Umbilical cord (tissue), 2 donors: Measurements from ENCODE around the gene GOPC. TPM values are rescaled to one million over a fixed set of nuclear protein-coding genes. Genes with fewer than 3 reads are reported as not detected.
"Not testable (repeated sequence)": the region's sequence is repeated elsewhere in the genome, so short reads cannot be mapped to it uniquely, and the experiment has no call there.

Source experiments
- DNase-seq: peaks from one replicate; pipeline ENCODE4 v3.0.0-alpha.2; 2015; ENCODE audit warnings: low spot score
- total RNA-seq: library from RNA; depleted of rRNA; stranded (reverse); fragments of >200 nt; gene quantifications from one replicate; pipeline ENCODE4 v1.2.3, GENCODE V29; 2014; ENCODE audit warnings: low replicate concordance; ENCODE audit not compliant: insufficient read depth

The GOPC gene
- 50.3 TPM for total RNA-seq

- peak; percentile 99 for DNase-seq
Measured at GRCh38 chr6:117602151-117602898, at the start of gene GOPC. GOPC (minus strand) TSS chr6:117602511; CDS start chr6:117602288, 223 bp downstream.

GRCh38 chr6:117651984-117652383 lies 49.7 kb upstream of the GOPC start:
- not testable (repeated sequence) for DNase-seq

GRCh38 chr6:117642976-117643375 lies 40.7 kb upstream of the GOPC start:
- DNase-seq: no peak

DNA sequence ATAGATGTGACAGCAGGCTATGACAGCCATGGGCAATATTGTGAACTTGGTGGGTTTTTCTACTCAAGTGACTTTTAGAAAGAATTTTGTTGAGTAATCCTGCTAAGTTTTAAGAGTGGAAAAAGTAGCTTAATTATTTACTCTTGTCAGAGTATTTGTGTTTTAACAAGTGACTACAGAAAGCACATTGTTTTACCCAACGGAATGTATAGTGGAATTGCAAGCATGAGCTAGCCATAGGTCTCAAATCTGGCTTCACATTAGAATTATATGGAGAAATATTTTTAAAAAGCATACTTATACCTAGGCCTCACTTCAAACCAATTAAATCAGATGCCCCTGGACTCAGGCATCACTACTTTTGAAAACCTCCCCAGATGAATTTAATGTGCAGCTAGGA lies 35.5 kb upstream of the GOPC start:
- DNase-seq: no peak

GRCh38 chr6:117629119-117629660 lies 26.9 kb upstream of the GOPC start:
- no peak for DNase-seq

GRCh38 chr6:117627533-117627932 lies 25.2 kb upstream of the GOPC start:
- DNase-seq: no peak

DNA sequence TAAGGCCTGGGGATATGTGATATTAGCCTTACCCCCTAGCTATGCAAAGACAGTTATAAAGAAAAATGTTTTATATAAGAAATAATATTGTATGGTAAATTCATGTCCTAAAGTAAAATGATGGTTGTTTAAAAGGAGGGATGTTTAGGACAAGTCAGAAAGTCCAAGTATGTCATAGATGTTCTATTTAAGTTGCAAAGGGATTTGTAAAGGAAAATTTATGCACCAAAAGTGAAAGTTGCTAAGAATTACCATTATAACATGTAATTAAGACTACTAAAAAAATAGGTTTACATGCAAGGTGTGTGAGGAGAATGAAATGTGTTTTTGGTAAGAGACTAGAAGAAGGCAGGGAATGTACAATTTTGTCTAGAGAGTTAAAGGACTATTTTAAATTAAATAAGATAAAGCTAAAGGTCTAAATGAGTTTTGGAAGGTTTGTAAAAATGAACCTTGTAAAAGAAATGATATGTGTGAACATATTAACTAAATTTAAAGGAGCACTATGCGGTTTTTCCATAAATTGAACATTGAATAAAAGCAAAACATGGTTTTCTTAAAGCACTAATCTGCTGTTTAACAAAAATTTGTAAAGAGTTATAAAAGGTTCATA lies 22.7 kb upstream of the GOPC start:
- DNase-seq: no peak

GRCh38 chr6:117619178-117619577 lies 16.9 kb upstream of the GOPC start:
- DNase-seq: no peak

DNA sequence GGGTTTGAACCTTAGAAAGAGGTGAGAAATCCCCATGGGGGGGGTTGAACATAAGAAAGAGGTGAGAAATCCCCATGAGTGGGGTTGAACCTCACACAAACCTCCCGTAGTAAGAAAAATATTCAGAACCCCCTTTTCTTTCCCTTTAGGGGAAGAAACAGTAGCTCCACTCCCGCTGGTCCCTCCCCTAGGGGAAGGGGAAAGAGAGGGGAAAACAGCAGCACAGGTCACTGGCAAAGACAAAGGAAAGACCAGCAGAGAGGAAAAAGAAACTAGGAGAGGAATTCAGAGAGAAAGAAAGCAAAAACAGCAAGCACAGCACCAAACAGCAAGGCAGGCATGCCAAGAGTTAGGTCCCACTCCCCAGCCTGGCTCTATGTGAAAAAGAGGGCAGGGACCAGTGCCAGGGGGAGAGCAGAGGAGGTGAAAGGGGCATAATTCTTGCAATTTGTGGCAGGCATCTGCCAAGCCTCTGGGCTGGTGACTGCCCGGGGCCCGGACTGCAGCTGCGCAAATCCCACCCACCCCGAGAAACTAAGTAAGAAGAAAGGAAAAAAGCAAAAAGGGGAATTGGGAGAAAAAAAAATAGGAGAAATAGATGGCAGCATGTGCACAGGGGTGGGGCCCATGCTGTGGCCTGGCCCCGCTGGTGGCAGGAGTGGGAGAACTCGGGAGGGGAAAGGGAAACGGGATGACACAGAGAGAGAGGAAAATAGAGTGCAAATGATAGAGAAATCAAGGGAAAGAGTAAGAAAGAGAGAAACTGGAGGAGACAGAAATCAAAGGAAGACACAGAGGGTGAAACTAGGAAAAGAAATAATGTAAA lies 15.1 kb upstream of the GOPC start:
- no peak for DNase-seq

DNA sequence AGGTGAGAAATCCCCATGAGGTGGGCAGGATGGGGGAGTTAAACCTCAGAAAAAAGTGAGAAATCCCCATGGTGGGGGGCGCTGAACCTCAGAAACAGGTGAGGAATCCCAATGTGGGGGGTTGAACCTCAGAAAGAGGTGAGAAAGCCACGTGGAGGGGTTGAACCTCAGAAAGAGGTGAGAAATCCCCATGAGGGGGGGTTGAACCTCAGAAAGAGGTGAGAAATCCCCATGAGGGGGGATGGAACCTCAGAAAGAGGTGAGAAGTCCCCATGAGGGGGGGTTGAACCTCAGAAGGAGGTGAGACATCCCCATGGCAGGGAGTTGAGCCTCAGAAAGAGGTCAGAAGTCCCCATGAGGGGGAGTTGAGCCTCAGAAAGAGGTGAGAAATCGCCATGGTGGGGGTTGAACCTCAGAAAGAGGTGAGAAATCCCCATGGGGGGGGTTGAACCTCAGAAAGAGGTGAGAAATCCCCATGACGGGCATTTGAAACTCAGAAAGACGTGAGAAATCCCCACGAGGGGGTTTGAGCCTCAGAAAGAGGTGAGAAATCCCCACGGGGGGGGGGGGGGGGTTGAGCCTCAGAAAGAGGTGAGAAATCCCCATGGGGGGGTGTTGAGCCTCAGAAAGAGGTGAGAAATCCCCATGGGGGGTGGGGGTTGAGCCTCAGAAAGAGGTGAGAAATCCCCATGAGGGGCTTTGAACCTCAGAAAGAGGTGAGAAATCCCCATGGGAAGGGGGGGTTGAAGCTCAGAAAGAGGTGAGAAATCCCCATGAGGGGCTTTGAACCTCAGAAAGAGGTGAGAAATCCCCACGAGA lies 14.3 kb upstream of the GOPC start:
- DNase-seq: no peak

DNA sequence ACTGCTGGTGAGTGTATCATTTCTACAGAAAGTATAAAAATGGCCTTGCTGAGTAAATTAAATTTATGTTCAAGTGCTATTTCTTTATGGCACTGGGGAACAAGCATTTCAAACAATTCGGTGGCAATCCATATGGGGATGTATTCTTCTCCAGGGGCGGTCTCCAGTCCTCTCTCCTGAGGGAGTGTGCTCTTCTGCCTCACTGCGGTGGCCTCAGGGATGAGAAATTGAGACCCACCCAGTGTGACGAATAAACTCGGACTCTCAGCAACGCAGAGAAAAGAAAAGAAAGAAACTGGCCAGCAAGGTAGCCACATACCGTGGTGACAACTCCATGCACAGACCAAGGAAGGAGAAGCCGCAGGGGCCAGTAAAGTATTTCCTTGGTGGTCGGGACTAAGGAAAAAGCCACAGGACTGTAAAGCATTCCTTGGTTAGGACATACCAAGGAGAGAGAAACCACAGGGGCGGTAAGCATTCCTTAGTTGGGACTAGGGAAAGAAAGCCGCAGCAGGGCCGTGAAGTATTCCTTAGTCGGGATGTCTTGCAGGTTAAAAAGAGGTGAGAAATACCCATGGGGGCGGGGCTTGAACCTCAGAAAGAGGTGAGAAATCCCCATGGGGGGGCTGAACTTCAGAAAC lies 13.6 kb upstream of the GOPC start:
- no peak for DNase-seq

GRCh38 chr6:117613920-117614560 lies 11.7 kb upstream of the GOPC start:
- DNase-seq: no peak

DNA sequence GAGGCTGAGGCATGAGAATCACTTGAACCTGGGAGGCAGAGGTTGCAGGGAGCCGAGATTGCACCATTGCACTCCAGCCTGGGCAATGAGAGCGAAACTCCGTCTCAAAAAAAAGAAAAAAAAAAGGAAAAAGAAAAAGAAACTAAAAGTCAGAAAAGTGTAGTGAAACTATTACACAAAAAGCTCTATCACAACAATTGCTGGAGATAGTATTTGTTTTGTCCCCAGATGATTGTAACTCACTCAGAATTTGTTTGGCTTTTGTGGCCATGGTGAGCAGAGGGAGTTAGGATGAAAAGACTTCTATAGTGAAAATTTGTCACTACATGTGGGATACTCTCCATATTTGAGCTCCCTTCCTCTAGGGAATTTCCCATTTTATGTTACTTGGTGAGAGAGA lies 5.2 kb upstream of the GOPC start:
- DNase-seq: no peak

DNA sequence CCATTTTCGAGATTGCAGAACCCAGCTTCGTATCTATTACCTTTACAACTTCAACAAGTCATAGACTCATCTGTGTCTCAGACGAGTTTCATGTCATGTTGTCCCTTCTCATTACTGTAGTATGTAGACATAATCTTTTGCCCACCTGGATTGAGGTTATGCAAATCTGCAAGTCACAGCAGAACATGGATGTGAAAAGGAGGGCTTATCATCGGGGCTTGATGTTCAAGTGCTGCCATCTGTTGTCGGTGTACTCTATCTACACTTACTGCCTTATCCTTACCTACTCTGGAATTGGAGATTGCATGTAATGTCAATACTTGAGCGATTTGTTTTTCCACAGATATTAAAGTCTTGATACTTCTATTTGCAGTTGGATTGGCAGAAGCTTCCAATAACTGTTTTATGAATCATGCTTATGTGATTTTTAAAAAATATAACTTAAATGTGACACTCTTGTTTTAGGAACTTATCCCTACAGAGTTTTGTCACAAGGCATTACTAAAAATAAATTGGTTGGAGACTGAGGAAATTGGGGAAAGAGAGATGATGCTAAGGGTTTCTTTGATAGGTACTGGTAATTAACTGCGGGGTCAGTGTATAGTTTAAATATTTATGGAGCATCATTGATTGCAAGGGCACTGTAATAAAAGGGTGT lies 3.0 kb upstream of the GOPC start:
- peak; percentile 70 for DNase-seq

- no peak for DNase-seq
Measured at GRCh38 chr6:117603821-117604220, 1.5 kb upstream of the GOPC start.

DNA sequence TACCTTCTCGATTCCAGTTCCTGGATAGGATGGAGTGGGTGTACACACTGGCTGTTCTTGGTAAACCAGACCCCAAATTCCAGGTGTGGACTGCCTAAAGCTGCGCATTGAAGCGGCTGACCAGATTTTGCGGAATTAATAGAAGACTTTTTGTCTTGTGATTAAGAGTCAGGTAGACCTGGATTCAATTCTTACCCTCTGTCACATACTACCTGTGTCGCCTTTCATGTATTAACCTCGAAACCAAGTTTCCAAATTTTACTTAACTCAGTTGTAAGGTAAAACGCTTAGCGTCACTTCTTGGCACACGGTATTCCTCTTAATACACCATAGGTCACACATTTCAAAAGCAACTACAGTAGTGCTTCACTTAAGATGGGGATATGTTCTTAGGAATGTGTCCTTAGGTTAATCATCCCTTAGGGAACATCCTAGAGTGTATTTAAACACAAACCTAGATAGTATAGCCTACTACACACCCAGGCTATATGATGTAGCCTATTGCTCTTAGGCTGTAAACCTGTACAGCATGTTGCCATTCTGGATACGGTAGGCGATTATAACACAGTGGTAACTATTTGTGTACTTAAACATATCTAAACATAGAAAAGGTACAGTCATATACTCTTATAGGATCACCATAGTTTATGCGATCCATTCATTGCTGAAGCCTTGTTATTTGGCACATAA lies 733 bp upstream of the GOPC start:
- DNase-seq: no peak

- no peak for DNase-seq
Measured at GRCh38 chr6:117601811-117602150, 530 bp downstream of the GOPC start.

DNA sequence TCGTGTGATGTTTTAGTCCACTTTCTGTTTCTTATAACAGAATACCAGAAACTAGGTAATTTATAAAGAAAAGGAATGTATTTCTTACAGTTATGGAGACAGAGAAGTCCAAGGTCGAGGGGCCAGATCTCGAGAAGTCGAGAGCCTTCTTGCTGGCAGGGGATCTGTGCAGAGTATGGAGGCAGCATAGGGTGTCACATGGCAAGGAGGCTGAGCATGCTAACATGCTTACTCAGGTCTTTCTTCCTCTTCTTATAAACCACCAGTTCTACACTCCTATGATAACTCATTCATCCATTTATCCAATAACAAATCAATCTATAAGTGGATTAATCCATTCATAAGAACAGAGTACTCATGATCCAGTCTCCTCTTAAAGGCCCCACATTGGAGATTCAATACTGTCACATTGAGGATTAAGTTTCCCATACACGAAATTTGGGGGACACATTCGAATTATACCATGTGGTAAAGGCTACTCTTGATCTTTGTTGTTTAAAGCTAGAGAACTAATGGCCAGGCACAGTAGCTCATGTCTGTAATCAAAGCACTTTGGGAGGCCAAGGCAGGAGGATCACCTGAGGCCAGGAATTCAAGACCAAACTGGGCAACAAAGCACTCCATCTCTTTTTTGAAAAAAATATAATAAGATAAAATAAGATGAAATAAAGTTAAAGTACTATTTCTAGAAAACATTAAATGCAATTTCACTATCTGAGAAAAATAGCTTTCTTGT lies 2.1 kb downstream of the GOPC start:
- no peak for DNase-seq

GRCh38 chr6:117597755-117598154 lies 4.6 kb downstream of the GOPC start:
- DNase-seq: no peak
